NCI-H2227 (cell line): ENCODE data around the gene TREH.

Experiments
- DNase-seq: peaks from one replicate; lab custom pipeline; 2025; ENCODE audit not compliant: unreplicated experiment; lab: John Stamatoyannopoulos, UW

The TREH gene

DNA sequence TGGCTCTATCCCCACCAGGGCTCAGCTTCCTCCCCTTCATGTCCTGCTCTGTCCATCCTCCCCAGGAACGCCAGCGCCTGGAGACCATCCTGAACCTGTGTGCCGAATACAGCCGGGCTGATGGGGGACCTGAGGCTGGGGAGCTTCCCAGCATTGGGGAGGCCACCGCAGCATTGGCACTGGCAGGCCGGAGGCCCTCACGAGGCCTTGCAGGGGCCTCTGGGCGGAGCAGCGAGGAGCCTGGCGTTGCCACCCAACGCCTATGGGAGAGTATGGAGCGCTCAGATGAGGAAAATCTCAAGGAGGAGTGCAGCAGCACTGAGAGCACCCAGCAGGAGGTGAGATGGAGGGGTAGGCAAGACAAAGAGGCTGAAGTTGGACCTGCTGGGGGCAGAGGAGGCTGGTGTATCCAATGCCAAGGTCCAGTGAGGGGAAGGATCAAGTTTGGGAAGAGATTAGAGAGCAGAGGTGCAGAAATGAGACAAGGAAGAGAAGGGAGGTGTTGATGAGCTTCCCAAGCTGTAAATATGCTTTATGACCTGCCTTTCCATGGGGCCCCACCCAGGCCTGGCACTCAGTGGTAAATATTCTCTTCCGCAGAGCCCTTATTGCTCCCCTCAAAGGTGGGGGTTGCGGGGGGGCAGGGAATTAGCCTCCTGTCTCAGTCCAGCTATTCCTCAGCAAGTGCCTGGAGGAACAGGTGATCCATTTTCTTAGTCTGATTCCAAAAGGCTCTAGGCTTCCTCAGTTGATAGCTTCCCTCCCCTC lies 48.1 kb downstream of the TREH start:
- no peak for DNase-seq

DNA sequence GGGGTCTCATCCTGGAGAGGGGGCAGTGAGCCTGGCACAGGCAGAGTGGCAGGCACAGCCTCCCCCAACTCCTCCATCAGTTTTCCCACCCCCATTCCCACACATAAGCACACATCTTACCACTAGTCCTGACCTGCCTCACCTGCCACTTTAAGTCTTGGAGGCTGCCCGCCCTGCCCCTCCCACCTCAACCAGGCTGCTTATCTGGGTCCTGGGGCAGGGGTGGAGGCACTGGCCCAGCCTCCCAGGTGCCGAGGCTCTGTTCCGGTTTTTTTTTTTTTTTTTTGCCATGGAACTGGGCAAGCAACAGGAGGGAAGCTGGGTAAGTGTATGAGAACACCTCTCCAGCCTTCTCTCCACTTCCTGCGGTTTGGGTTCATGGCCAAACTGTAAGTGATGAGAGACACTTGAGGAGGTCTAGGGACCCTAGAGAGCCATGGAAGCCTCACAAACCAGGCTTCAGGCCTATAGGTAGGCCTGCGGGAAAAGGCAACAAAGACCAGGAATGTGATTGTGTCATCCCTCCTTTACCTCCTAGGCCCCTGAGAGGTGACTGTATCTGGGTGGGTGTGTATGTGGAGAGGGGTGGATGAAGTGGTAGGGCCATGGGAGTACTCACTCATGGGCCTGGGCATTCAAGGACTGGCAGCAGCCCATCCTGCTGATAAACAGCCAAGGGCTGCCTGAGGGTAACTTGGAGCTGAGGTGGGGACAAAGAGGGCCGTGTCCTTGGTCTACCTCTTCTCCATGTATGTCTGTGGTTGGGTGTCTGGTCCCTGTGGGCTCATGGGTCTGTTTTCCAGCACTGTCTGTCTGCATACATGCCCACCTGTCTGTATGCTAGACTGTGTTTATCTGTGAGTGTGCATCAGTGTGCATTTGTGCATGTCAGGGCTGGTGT lies 49.4 kb downstream of the TREH start:
- no peak for DNase-seq

DNA sequence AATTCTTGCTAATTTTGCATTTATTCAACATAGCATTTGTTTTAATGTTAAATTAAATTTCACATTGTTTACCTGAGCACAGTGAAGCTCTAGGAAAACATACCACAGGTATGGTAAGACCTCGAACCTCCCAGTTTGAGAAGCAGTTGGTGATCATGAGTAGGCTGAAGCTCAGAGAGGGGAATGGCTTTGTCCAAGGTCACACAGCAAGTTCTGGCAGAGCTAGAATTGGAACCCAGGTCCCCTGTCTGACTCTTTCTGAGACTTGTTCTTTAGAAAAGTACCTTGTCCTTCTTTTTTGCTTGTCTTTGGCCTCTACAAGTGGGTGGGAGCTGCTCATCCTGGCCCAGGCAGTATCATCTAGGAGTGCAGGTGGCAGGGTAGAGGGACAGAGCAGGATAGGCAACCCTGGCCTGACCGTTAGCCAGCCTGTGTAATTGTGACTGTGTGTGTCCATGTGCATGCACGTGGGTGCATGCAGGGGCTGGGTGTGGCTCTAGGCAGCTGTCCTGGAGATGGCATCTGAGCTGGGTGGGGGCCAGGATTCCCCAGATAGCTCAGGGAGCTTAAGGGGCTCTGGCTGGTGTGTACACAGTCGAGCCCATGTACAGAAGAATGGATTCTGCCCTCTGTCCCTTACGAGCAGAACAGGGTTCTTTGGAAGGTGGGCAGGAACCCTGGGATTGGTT lies 50.4 kb downstream of the TREH start:
- DNase-seq = no peak

DNA sequence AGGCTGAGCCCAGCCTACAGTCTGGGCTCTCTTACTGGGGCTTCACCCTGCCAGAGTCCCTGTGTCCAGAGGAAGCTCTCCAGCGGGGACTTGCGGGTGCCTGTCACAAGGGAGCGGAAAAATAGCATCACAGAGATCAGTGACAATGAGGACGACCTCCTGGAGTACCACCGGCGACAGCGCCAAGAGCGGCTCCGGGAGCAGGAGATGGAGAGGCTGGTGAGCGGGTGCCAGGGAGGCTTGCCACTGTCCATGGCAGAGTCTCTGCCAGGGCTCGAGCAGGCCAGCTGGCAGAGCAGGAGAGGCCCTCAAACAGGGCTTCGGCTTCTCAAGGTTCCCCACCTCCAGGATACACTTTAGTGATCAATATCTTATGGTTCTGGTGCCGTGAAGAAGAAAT lies 51.0 kb downstream of the TREH start:
- no peak for DNase-seq

DNA sequence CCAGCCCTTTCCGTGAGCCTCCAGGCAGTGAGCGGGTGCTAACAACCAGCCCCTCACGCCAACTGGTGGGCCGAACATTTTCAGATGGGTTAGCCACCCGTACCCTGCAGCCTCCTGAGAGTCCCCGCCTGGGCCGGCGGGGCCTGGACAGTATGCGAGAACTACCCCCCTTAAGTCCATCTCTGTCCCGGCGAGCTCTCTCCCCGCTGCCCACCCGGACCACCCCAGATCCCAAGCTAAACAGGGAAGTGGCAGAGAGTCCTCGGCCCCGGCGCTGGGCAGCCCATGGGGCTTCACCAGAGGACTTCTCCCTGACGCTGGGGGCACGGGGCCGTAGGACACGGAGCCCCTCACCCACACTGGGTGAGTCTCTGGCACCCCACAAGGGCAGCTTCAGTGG lies 51.4 kb downstream of the TREH start:
- DNase-seq = no peak

DNA sequence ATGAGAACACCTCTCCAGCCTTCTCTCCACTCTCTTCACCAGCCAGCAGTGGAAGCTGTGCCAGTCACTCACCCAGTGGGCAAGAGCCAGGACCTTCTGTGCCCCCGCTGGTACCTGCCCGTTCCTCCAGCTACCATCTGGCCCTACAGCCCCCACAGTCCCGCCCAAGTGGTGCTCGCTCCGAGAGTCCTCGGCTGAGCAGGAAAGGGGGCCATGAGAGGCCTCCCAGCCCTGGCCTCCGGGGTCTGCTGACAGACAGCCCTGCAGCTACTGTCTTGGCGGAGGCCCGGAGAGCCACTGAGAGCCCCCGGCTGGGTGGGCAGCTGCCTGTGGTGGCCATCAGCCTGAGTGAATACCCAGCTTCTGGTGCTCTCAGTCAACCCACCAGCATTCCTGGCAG lies 51.9 kb downstream of the TREH start:
- no peak for DNase-seq

DNA sequence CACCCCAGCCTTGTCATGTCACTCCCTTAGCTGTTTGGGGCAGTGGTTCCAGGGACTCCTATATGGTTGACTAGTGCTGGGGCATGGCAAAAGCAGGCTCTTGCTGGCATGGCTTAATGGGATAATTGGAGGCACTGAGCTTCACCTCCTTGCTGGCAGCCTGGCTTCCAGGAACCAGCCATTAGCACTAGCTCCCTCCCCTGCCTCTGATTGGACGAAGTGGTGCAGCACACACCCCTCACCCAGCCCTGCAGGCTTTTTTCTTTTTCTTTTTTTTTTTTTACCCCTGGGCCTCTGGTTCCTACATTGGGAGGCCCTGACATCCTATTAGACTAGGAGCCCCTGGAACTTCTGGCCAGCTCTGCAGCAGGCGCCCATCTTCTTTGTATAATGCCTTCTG lies 53.5 kb downstream of the TREH start:
- DNase-seq = peak; percentile 70

DNA sequence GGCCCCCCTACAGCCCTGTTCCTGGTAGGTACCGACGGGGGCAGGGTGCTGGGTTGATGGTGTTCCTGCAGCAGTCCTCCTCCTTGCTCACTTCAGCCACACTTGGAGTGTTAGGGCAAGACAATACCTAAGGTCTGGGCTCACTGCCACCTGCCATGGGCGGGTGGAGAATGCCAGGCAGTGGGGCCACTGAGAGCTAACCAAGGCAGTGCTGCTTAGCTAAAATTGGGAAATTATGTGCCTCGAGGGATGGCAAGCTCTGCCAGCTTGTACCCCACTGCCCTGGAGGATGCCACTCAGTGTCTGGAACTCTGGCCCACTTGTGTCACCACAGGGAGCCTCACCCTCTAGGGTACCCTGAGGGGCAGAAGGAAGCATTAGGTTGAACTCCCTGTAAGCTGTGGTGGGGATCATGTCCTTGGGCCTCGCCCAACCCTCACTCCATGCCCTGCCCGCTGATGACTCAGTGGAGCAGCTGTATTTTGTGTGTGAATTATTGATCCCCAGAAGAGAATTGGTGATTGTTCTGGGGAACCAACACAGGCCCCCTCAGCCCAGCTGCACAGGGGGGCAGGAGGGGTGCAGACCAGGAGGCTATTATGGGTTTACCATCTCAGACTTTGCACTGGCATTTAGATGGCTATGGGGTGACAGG lies 54.3 kb downstream of the TREH start:
- no peak for DNase-seq

DNA sequence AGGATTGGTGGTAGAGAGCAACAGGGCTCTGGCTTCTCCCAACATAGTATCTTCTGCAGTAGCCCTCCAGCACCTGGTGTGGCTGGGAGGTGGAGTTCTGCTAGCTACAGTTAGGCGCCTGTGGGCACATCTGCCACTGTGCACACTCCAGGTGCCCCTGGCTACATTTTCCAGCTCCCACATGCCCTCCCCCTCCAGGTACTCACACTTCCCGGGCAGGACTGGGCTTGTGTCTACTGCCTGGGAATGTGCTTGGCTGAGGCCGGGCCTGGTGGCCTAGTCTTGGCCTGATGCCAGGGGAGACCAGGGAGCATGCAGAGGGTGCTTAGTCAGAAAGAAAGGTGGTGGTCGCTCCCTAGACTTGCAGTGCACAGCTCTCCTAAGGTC lies 56.2 kb downstream of the TREH start:
- peak; percentile 20 for DNase-seq

DNA sequence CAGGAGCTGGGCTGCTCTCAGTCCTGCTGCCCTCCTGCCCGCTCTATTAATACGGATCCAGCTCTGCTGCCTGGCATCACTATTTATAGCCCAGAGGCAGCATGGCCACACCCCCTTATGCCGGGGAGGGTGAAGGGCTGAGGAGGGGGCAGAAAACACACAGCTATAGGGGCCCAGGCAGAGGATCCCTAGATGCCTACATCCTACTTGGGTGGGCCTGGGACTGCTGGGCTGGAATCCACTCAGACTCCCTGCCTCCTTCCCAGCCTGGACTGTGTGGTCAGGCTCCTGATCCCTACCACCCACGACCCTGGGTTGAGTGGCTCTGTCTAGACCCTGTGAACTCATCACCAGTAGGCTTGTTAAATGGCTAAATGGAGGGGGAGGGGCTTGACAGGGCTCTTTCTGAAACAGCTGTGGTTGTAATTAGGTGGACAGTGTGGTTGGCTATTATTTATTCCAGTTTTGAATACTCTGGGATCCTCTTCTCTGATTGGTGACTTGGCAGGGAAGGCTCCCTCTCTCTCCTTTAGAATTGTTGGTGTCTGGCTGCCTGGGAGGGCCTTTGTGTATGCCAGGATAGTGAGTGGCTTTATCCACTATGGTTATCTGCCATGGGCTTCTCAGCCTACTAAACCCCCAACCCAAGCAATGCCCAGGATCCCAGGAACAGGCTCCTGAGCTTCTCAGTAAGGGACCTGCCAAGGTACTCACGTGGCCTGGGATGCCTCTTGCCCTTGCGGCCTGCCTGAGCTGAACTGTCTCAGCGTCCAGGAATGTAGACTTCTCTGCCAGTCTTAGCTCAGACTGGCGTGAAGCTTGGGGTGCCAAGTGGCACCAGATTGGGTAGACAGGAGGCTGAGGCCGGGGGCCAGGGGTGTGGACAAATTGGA lies 56.8 kb downstream of the TREH start:
- peak; percentile 65 for DNase-seq

DNA sequence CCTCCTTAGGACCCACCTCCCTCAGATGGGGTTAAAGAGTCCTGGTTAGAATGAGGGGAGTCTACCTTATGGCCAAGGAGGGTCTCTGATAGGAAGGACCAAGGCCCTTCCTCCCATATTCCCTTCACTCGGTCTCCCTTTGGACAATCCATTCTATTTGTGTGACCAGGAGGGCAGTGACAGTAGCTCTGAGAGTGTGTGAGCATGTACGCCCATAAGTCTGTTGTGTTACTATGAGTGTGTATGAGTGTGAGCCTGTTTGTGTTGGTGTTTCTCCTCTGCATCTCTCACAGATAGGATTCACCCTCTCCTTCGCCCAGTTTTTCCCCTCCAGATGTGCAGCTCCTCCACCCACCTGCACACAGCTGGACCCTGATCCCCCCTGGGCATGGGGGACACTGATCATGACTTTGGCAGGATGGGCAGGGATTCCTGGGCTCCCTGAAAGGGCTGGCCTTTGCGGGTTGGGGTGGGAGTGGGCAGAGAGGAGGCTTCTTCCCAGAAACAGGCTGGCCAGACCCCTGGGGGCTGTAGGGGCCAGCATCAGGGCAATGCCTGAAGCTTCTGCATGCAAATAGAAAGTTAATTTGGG lies 57.6 kb downstream of the TREH start:
- DNase-seq = no peak

DNA sequence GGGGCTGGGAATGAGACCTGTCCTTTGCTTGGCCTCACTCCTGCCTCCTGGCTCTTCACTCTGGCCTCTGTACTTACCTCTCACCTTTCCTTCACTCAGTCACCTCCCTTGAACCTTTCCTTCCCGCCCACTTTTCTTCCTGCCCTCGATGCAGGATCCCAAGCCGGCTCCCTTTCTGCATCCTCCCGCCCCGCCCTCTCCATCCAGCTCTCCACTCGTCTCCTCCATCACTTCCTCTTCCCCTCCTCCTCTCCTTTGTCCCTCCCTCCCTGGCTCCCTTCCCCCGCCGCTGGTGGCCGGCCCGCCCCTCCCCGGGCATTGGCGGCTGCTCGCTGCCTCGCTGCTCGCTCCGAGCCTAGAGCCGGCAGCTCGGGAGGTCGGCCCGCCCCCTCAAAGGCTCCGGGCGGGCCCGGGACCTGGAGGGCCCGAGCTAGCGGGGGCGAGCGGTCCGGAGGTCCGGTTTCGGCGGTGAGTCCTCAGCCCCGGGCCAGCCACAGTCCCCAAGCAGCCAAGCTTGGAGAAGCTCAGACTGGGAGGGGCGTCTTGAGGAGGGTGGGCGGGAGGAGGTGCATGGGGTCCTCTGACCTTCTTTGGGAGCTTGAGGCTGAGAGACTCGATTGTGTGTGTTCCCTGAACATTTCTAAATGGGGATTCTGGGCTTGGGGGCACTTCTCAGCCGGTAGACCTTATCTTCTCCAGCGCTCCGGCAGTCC lies 58.2 kb downstream of the TREH start:
- peak; percentile 84 for DNase-seq

DNA sequence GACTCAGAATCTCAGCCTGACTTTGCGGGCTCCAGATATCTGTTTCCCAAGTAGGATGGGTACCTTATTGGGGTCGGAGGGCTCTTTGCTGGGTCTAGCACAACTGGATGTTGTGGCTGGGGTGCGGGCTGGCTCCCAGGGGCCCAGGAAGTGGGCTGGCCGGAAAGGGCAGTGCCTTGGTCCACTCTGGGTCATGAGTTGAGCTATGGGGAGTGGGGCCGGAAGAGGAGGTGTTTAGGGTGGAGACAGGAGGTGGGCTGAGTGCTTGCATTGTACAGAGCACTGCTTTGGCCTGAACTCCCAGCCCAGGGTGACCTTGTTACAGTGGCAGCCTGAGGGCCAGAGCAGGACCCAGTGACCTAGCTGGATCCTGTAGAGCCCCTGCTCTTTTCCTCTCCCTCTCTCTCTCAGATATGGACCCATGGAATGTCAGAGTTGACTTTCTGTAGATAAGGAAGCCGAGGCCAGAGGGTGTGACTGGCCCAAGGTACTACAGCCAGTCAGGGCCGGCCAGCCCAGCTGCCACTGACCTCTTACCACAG lies 58.9 kb downstream of the TREH start:
- DNase-seq = no peak

DNA sequence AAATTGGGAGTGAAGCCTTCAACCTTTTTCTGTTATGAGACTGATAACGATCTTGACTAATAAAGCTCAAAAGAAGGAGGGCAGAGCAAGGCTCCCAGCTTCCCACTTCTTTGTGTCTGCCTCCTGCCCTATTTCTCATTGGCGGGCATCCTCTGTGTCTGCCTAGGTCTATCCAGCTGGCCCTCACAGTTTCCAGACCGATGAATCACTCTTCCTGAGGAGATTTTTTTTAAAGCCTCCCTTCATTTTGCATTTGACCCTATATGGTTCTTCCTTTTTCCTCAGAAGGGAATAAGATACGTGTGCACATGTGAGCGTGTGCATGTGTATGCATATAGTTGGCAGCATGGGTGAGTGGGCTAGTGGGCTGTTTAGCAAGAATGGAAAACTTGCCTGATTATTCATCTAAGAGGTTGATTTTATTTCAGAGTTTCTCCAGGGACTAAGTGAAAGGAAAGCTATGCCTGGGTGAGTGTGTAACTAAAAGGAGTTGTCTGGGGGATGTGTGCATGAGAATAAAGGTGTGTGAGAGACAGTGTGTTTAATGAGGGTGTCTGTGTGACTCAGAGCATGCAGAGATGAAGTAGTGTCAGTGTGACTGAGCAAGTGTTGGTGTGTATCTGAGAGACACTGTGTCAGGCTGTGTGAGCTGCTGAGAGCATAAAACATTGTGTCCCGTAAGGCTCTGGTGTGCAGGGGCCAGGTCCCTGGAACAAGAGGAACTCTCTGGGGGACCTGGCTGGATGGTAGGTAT lies 59.8 kb downstream of the TREH start:
- DNase-seq = no peak

DNA sequence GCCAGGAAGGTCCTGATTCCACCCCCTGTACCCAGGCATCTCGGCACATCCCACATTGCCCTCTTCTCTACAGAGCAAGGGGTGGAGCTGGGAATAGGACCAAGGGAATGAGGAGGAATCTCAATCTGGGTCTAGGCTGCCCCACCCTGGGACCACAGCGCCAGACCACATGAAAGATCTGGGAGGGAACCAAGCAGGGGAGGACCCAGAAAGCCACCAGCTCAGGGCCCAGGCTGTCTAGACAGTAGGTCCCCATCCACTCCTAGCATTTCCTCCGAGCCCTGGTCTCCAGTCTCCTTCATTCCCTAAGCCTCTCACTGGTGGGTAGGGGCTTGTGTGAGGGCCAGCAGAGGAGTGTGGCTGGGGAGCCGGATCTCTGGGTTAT lies 60.5 kb downstream of the TREH start:
- DNase-seq = no peak

DNA sequence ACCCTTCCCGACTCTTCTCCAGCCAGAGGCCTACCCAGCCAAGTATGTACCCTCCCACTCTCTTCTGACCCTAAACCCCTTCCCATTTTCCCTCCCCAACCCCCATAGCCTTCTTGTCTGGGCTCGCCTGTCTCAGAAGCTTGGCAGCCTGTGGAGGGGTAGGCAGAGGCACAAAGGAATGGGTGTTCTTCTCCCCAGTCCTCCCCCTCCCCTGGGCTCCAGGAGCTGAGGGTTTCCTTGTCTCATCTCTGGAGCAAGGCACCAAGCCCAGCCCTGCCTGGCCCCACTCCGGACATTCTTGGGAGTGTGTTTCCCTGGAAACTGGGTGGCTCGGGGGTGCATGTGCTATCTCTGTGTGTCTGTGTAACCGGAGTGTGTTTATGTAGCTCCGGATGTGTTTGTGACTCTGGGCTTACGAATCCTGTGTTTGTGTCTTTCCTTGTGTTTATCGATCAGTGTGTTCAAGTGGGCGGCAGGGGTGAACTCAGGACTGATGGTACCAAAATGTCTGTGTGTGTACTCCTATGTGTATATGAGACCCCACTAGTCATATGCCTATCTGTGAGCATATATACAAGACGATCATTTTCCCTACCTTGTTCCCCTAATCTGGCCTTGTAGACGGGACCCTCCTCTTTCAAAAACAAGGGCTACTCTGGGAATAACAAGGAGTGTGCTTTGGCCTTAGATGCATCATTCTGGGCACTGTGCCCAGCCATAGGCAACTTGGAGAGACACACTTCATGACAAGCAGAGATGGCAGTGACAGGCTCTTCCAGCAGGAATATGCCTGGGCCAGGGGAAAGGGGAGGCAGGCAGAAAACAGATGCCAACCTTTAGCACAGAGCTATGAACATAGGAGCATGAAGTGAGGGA lies 61.1 kb downstream of the TREH start:
- no peak for DNase-seq

DNA sequence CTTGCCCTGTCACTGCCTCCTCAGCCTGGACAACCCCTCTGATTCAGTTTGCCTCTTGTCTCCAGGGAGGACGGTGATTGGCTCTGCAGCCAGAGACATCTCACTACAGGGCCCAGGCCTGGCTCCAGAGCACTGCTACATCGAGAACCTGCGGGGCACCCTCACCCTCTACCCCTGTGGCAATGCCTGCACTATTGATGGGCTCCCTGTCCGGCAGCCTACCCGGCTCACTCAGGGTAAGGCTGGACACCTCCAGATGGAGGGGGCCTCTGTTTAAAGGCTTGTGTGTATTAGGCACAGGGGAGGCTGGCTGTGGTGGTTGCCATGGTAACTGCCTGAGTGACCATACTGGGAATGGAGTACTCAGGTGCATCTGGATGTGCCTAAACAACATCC lies 63.5 kb downstream of the TREH start:
- DNase-seq = peak; percentile 38
